A549 (cell line): ENCODE measurements around the gene ZNF808.

Experiments used
- CTCF ChIP-seq: fragments of >200 bp; sonication (Bioruptor Twin); formaldehyde crosslinking; IDR thresholded peaks from 3 replicates; pipeline ENCODE4 v1.5.1; 2016
- EHMT2 ChIP-seq: fragments of 200-600 bp; sonication (generic); IDR thresholded peaks from 2 replicates; pipeline ENCODE4 v1.6.1; 2016; ENCODE audit warnings: antibody characterized with exemption, low read depth, mild to moderate bottlenecking, moderate library complexity
- NFE2L2 ChIP-seq: fragments of 150-350 bp; conservative IDR thresholded peaks from 2 replicates; pipeline ENCODE4 v1.6.1; 2014; ENCODE audit warnings: low read length
- POLR2A ChIP-seq: IDR thresholded peaks from 2 replicates; pipeline ENCODE4 v1.6.1; 2012; ENCODE audit warnings: mild to moderate bottlenecking, low read length
- RARB ChIP-seq: fragments of 250-450 bp; sonication (Bioruptor Pico); IDR thresholded peaks from 2 replicates; pipeline ENCODE4 v1.8.0; 2021; ENCODE audit warnings: mild to moderate bottlenecking, moderate library complexity
- USF2 ChIP-seq: fragments of 450-650 bp; IDR thresholded peaks from 2 replicates; pipeline ENCODE4 v1.6.1; 2014; ENCODE audit warnings: antibody characterized with exemption
- TF ChIP-seq, protein P1 (sequence below): fragments of 200-600 bp; sonication (generic); IDR thresholded peaks from 2 replicates; pipeline ENCODE4 v1.6.1; 2016; ENCODE audit warnings: antibody characterized with exemption, mild to moderate bottlenecking, moderate library complexity
- TF ChIP-seq, protein P2 (sequence below): fragments of >200 bp; sonication (Bioruptor Twin); formaldehyde crosslinking; IDR thresholded peaks from 3 replicates; pipeline ENCODE4 v1.6.1; 2016

DNA sequence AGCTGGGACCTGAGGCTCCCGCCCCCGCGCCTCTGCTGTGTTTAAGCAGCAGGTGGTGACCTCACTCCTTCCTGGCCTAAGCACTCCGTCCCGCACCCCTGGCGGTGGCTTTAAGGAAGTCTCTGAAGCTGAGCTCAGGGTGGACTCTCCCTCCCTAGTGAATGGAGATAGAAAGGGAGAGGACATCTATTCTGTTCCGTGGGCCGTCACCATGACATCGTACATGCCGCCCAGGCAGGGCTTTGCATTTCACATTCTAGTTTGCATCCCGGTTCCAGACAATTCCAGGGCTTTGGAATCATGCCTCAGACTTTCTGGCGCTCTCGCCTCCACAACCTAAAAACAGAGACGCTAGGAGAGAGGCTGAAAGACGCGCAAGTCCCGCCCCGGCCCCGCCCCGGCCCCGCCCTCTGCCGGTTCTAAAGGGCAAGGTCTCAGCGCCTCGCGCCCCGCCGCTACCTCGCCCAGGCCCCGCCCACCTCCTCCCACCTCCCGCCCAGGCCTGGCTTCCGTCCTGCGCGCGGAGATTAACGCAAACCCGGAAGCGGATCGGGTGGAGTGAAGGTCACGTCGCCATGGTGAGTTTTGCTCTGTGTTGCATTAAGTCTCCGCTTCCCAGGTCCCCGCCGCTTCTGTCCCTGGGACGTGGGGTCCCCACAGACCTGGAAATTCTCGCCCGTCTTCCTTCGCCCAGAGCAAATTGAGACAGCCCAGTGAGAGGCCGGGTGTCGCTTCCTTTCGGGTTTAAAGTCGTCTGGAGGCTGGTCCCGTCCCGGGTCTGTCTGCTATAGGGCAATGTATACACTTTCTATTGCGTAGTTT, at the start of gene ZNF808:
- TF ChIP-seq, protein P1, sequence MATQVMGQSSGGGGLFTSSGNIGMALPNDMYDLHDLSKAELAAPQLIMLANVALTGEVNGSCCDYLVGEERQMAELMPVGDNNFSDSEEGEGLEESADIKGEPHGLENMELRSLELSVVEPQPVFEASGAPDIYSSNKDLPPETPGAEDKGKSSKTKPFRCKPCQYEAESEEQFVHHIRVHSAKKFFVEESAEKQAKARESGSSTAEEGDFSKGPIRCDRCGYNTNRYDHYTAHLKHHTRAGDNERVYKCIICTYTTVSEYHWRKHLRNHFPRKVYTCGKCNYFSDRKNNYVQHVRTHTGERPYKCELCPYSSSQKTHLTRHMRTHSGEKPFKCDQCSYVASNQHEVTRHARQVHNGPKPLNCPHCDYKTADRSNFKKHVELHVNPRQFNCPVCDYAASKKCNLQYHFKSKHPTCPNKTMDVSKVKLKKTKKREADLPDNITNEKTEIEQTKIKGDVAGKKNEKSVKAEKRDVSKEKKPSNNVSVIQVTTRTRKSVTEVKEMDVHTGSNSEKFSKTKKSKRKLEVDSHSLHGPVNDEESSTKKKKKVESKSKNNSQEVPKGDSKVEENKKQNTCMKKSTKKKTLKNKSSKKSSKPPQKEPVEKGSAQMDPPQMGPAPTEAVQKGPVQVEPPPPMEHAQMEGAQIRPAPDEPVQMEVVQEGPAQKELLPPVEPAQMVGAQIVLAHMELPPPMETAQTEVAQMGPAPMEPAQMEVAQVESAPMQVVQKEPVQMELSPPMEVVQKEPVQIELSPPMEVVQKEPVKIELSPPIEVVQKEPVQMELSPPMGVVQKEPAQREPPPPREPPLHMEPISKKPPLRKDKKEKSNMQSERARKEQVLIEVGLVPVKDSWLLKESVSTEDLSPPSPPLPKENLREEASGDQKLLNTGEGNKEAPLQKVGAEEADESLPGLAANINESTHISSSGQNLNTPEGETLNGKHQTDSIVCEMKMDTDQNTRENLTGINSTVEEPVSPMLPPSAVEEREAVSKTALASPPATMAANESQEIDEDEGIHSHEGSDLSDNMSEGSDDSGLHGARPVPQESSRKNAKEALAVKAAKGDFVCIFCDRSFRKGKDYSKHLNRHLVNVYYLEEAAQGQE, result no peak
- TF ChIP-seq USF2 (no peak), POLR2A (no peak), CTCF (no peak), EHMT2 (no peak), RARB (CRISPR knock-in tag) (no peak), NFE2L2 (no peak)
- TF ChIP-seq, protein P2, sequence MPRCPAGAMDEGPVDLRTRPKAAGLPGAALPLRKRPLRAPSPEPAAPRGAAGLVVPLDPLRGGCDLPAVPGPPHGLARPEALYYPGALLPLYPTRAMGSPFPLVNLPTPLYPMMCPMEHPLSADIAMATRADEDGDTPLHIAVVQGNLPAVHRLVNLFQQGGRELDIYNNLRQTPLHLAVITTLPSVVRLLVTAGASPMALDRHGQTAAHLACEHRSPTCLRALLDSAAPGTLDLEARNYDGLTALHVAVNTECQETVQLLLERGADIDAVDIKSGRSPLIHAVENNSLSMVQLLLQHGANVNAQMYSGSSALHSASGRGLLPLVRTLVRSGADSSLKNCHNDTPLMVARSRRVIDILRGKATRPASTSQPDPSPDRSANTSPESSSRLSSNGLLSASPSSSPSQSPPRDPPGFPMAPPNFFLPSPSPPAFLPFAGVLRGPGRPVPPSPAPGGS, result no peak
